ENCODE measurements around the gene ARHGAP36.

GRCh38 chrX:131032354-131033230, 25.6 kb upstream of the ARHGAP36 start:
- no peak for TF ChIP-seq CTCF (conservative IDR thresholded peaks at IDR 0.05; ENCODE audit: low read length)
- TF ChIP-seq EZH2phosphoT487 (IDR thresholded peaks at IDR 0.05; ENCODE audit: borderline replicate concordance, low read depth, low read length) = no peak

Data from OCI-LY7 (cell line).